Tibial nerve (tissue), 3 donors: Measurements from ENCODE around the gene CDC42SE1.

Source experiments
- POLR2A ChIP-seq, 2 donors: fragments of 450-650 bp; IDR thresholded peaks; one replicate each; pipeline ENCODE4 v1.6.1; 2017; ENCODE audit warnings: antibody characterized with exemption in 2 of 2, mild to moderate bottlenecking in 2 of 2, moderate library complexity in 2 of 2
- TF ChIP-seq, protein P1 (sequence below), 5 experiments: fragments of 200-600 bp in 3 of 5; fragments of 450-650 bp in 2 of 5; sonication (generic) in 3 of 5; IDR thresholded peaks; one replicate each; pipeline ENCODE4 v1.5.1; 2016 to 2019; ENCODE audit warnings: antibody characterized with exemption in 5 of 5, mild to moderate bottlenecking in 3 of 5, moderate library complexity in 2 of 5

DNA sequence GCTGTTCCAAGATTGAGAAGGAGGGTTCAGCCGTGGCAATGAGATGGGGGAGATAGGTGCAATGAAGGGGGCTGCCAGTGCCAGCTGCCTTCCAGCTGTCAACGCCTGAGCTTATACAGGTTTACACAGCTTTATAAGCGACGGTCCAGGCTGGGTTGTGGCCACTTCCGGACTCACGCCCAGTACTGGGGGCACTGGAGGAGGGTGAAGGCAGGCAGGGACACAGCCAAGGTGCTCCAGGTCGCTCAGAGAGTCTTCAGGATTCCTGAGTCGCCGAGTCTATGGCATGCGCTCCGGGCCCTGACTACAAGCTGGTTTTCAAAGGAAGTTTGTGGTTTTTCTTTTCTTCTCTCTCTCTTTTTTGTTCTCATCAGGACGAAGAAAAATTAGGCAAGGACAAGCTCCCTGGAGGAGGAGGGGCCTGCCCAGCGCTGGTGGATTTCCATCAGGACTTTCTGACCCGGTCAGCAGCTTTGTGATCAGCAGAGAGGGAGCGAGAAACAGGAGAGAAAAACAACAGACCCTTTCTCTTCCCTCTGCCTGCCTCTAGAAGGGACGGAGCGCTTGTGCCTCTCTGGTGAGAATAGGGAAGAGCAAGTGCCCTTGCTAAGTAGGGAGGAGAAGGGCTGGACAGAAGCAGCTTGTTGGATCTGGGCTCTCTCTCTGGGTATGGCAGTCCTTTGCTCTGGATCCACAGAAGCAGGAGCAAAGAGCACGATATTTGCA is 52.9 kb downstream of the CDC42SE1 start, which contains the start of gene MINDY1:
- TF ChIP-seq, protein P1, sequence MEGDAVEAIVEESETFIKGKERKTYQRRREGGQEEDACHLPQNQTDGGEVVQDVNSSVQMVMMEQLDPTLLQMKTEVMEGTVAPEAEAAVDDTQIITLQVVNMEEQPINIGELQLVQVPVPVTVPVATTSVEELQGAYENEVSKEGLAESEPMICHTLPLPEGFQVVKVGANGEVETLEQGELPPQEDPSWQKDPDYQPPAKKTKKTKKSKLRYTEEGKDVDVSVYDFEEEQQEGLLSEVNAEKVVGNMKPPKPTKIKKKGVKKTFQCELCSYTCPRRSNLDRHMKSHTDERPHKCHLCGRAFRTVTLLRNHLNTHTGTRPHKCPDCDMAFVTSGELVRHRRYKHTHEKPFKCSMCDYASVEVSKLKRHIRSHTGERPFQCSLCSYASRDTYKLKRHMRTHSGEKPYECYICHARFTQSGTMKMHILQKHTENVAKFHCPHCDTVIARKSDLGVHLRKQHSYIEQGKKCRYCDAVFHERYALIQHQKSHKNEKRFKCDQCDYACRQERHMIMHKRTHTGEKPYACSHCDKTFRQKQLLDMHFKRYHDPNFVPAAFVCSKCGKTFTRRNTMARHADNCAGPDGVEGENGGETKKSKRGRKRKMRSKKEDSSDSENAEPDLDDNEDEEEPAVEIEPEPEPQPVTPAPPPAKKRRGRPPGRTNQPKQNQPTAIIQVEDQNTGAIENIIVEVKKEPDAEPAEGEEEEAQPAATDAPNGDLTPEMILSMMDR (IDR thresholded peaks at IDR 0.05), result peak; percentile 42 to 77 (median 64)
- TF ChIP-seq POLR2A (IDR thresholded peaks at IDR 0.05), result peak; percentile 48 to 67
